BE2C (cell line): ENCODE results near the gene ALOX15B.
"Not testable (repeated sequence)": the region's sequence is repeated elsewhere in the genome, so short reads cannot be mapped to it uniquely, and the experiment has no call there.

Experiments used
- DNase-seq: peaks from one replicate; pipeline ENCODE4 v3.0.0-alpha.2; 2020
- H3K27me3 ChIP-seq: fragments of 250-450 bp; sonication (Bioruptor Pico); 2 replicates; pipeline ENCODE4 v1.5.1; 2020; ENCODE audit warnings: mild to moderate bottlenecking
- H3K36me3 ChIP-seq: fragments of 250-450 bp; sonication (Bioruptor Pico); 2 replicates; pipeline ENCODE4 v1.5.1; 2020; ENCODE audit warnings: mild to moderate bottlenecking
- H3K4me1 ChIP-seq: fragments of 250-450 bp; sonication (Bioruptor Pico); 2 replicates; pipeline ENCODE4 v1.5.1; 2020
- H3K4me3 ChIP-seq: 2 replicates; pipeline ENCODE4 v1.5.1; 2011; ENCODE audit warnings: low read depth, low read length
- H3K9me3 ChIP-seq: fragments of 250-450 bp; sonication (Bioruptor Pico); 2 replicates; pipeline ENCODE4 v1.5.1; 2020
- CTCF ChIP-seq: IDR thresholded peaks from 2 replicates; pipeline ENCODE4 v1.5.1; 2012; ENCODE audit warnings: mild to moderate bottlenecking, low read depth, low read length

ALOX15B gene

DNA sequence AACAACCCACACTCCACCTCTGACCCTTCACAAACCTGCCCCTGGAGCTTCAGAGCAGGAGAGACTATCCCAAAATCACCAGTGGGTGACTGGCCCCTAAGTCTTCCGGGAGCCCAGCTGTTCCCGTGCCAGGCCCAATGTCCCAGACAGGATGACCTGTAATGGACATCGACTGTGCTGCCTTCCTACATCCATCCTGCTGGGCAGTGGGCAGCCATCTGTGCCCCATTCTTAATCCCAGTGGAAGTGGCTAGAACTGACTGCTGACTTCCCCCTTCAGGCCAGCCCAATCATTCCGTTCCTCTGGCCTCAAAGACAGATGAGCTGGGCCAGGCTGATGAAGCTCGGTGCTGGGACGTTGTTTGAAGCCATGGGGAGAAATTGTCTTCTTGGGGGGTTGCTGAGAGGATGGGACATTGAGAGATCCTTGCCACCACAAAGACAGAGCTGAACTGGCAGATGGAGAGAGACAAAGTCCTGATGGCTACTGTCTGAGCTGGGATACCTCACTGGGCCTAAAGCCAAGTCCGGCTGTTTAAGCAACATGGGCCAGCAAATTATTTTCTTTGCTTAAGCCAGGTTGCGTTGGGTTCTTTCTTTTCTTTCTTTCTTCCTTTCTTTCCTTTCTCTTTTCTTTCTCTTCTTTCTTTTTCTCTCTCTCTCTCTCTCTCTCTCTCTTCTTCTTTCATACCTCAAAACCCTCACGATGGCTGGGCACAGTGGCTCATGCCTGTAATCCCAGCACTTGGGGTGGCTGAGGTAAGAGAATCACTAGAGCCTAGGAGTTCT lies 17.9 kb upstream of the ALOX15B start:
- Histone ChIP-seq H3K4me1 (no peaks in the 10 kb centered on the region; the same call in 1 of the 2 replicates), H3K9me3 (no peaks in the 10 kb centered on the region), H3K36me3 (no peaks in the 10 kb centered on the region), H3K27me3 (no peaks in the 10 kb centered on the region), H3K4me3 (no peak overlapping the region)
- TF ChIP-seq CTCF, result no peak
- no peak for DNase-seq

DNA sequence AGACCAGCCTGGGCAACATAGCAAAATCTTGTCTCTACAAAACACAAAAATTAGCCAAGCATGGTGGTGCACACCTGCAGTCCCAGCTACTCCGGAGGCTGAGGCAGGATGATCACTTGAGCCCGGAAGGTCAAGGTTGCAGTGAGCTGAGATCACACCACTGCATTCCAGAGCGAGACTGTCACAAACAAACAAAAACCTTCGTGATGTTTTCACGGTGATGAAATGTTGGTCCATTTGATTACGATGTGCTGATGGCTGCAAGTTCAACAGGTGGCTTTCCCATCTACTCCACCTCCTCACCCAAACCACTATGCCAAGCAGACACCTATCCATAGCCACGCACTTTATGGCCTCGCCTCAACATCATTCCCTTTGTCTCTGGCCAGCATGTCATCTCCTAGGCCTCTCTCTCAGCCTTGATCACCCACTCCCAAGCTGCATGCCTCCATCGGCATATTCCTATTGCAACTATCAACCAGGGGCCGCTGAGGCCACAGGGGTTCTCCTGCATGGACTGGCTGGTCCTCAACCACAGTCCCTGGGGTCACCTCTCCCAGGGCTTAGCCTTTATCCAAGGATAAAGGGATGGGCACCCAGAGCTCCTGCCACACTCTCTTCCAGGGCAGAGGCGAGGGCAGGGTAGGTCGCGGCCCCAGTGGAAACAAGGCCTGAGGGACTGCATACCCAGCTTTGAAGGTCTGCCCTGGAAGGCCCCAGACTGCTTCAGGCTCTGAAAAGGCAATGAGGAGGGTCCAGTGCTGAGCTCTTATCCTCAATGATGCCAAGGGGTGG lies 17.1 kb upstream of the ALOX15B start:
- Histone ChIP-seq H3K36me3 (no peaks in the 10 kb centered on the region), H3K27me3 (no peaks in the 10 kb centered on the region), H3K4me1 (no peaks in the 10 kb centered on the region), H3K4me3 (no peak overlapping the region), H3K9me3 (no peaks in the 10 kb centered on the region)
- TF ChIP-seq CTCF, result no peak
- DNase-seq, result no peak

- Histone ChIP-seq H3K27me3 (no peaks in the 10 kb centered on the region), H3K4me1 (no peaks in the 10 kb centered on the region), H3K9me3 (no peaks in the 10 kb centered on the region), H3K36me3 (no peaks in the 10 kb centered on the region), H3K4me3 (no peak overlapping the region)
- no peak for DNase-seq
- no peak for TF ChIP-seq CTCF
Measured at GRCh38 chr17:8022360-8023003, 16.4 kb upstream of the ALOX15B start.

DNA sequence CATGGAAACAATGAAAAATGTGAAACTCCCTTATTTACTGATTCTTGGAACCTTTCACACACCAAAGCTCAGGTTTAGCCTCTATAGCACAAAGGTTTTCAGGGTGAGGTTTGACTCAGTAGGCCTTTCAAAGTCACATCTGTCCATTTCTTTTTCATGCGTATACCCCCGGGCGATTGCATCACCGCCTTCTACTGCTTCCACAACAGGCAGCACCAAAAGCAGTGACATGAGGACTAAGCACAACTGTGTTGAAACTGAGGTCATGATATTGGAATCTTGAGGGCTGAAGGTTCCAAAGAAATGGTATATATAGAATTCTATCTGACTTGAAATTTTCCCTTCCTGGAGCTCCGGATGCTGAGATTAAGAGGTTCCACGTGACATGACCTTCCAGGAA lies 14.7 kb upstream of the ALOX15B start:
- not testable (repeated sequence) for H3K4me3 ChIP-seq, H3K4me1 ChIP-seq, DNase-seq, H3K36me3 ChIP-seq, H3K9me3 ChIP-seq, H3K27me3 ChIP-seq

GRCh38 chr17:8025176-8025911 lies 13.5 kb upstream of the ALOX15B start:
- no peak for TF ChIP-seq CTCF
- Histone ChIP-seq H3K36me3 (no peaks in the 10 kb centered on the region), H3K27me3 (no peaks in the 10 kb centered on the region), H3K4me1 (no peaks in the 10 kb centered on the region), H3K4me3 (no peak overlapping the region), H3K9me3 (no peaks in the 10 kb centered on the region)
- DNase-seq, result no peak

GRCh38 chr17:8029121-8029520 lies 9.7 kb upstream of the ALOX15B start:
- no peak overlapping the region for H3K4me3 ChIP-seq
- H3K4me1 ChIP-seq, result no peaks in the 10 kb centered on the region
- TF ChIP-seq CTCF, result no peak
- no peaks in the 10 kb centered on the region for H3K36me3 ChIP-seq
- H3K9me3 ChIP-seq, result no peaks in the 10 kb centered on the region
- no peak for DNase-seq
- H3K27me3 ChIP-seq, result no peaks in the 10 kb centered on the region
